GM12801 (cell line): ENCODE measurements around the gene LFNG.

Experiments
- TF ChIP-seq, protein P1 (sequence below): IDR thresholded peaks from one replicate; pipeline ENCODE4 v1.5.1; 2011; ENCODE audit warnings: control low read depth; ENCODE audit not compliant: insufficient read length; ENCODE audit errors: extremely low read depth

The LFNG gene

DNA sequence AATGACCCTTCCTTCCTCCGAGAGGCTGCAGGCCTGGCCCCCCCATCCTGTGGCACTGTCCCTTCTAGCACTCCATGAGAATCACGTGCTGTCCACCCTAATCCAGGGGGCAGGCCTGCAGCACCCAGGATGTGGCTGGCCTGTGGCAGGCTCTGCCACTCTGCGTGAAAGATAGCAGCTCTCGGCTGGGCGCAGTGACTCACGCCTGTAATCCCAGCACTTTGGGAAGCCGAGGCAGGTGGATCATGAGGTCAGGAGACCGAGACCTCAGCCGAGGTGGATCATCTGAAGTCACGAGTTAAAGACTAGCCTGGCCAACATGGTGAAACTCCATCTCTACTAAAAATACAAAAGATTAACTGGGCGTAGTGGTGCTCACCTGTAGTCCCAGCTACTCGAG, 18.9 kb upstream of the LFNG start:
- TF ChIP-seq, protein P1, sequence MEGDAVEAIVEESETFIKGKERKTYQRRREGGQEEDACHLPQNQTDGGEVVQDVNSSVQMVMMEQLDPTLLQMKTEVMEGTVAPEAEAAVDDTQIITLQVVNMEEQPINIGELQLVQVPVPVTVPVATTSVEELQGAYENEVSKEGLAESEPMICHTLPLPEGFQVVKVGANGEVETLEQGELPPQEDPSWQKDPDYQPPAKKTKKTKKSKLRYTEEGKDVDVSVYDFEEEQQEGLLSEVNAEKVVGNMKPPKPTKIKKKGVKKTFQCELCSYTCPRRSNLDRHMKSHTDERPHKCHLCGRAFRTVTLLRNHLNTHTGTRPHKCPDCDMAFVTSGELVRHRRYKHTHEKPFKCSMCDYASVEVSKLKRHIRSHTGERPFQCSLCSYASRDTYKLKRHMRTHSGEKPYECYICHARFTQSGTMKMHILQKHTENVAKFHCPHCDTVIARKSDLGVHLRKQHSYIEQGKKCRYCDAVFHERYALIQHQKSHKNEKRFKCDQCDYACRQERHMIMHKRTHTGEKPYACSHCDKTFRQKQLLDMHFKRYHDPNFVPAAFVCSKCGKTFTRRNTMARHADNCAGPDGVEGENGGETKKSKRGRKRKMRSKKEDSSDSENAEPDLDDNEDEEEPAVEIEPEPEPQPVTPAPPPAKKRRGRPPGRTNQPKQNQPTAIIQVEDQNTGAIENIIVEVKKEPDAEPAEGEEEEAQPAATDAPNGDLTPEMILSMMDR, result no peak

DNA sequence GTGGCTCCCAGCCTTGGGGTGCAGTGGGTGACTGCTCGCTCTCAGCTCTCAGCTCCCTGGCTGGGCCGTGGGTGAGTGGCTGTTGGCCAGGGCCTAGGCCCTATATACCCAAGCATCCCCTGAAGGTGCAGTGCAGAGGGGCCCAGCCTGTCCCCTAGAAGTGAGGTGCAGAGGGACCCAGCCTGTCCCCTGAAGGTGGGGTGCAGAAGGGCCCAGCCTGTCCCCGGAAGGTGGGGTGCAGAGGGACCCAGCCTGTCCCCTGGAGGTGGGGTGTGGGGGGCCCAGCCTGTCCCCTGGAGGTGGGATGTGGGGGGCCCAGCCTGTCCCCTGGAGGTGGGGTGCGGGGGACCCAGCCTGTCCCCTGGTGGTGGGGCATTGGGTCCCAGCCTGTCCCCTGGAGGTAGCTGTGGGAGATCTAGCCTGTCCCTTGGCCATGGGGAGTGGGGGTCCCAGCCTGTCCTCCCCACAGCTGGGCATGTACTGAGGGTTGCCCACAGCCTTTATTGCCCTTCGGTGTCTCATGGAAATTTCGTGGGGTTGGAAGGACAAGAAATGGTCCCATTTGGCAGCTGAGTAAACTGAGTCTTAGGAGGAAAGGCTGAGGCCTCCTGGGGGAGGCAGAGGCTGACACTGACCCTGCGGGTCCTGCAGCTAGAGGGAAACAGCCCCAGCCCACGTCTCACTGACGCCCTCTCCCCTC, 17.5 kb upstream of the LFNG start:
- TF ChIP-seq, protein P1, result no peak

DNA sequence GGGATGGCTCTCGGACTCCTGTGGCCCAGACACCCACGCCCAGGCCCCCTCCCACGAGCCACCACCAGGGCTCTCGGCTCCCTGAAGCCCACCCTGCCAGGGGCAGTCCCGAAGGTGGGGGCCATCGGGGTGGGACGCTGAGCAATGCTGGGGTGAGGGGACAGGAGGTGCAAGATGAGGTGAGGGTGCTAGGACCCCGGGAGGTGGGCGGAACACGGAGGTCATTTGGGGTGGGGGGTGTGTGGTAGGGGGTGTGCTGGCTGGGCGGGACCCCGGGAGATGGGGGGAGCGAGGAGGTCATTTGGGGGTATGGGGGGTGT, 17.0 kb upstream of the LFNG start:
- TF ChIP-seq, protein P1, result no peak

DNA sequence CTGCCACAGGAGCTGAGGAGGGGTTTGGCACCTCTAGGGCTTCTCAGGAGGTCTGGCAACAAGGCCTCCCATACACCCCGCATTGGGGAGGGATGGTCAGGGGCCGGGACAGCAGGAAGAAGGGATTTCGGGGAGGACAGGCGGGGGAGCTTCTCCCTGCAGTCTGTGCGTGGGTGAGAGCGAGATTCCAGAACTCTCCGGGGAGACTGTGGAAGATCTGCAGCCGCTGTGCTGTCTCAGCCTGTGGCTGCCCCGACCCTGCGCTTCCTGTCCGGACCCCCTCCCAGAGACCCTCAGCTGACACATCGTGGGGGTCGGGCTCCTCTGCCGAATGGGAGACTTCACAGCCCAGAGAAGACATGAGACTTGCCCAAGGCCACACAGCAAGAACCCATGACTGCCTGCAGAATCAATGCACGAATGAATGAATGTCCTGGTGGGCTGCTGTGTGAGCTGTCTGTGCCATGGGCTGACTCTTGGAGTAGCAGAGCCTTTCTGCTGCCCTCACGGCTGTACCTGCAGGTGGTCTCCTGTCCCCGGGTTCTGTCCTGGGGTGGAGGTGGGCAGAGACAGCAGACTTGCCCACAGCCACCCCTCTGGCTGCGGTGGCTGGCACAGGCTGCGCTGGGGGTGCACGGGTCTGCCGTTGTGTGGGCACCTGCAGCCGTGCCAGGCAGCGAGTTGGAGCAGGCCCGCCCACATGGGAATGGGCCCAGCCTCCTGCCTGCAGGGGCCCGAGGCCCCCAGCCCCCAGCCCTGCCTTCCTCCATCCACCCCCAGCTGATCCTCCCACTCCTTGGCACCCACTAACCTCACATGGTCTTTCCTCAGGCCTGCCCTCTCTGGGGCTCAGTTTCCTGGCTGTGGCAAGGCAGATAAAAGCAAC, 16.3 kb upstream of the LFNG start:
- TF ChIP-seq, protein P1, result no peak

DNA sequence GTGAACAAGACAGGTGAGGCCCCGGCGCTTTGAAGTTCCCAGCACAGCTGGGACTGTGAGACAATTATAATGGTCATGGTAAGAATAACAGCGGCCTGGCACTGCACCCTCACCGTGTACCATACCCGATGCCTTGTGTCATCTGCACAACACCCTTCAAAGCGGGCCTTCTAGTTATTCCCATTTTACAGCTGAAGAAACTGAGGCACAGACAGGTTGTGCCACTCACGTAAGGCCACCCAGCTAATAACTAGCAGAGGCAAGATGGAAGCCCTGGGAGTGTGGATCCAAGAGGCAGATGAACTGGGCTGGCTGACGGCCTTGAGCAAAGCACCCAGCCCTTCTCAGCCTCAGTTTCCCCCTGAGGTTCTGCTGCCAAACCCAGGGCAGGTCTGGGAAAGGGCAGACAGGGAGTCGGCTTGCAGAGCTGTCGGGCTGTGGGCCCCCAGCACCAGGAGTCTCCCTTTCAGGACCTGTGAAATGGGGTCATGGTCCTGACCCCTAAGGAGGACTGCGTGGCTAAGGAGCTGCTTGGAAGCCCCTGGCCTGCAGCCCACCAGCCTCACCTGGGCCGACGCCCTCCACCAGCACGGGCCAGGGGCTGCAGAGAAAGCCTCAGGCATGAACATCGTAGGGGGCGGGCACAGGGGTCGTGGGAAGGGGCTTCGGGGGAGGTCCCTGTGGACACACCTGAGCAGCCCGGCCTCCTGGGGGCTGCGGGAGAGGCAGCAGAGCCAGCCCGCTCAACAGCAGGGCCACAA, 15.3 kb upstream of the LFNG start:
- TF ChIP-seq, protein P1, result no peak

DNA sequence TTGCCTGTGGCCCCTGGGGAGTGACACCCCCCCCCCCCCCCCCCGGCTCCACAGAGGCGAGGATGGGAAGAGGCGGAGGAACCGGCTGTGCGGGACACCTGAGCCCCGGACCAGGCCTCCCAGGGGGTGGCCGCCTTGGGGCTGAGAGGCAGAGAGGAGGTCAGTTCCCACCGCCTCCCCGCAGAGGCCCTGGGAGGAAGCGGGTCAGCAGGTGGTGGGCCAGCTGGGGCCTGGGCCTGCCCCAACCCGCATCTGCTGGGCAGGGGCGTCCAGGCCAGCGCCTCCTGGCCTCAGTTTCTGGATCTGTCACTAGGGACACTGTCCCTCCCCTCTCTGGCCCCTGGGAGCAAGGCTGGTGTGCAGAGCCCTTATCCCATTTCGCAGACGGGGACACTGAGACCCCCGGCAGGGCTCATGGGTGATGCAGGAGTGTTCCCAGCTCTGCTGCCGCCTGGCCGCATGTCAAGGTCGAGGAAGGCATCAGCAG, 14.6 kb upstream of the LFNG start:
- TF ChIP-seq, protein P1, result no peak

DNA sequence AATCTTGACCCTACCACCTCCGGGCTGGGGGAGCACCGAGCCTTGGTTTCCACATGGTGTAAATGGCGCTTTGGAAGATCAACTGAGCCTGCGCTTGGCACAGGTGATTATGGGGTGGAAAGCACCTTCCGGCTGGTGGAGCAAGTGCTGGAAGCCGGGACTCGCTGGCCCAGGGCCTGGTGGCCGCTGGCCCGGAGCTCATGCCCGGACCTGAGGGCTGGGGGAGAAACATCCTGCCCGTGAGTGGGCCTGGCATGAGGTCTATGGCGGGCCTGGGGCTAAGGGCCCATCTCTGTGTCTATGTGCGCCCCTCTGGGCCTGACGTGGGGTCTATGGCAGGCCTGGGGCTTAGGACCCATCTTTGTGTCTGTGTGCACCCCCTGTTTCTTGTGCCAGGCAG, 14.2 kb upstream of the LFNG start:
- TF ChIP-seq, protein P1, result no peak
